Neuronal stem cell (in vitro differentiated cells): ENCODE data around the gene THOC7. TPM values are rescaled to one million over a fixed set of nuclear protein-coding genes. Genes with fewer than 3 reads are reported as not detected.

Experiments
- DNase-seq: peaks from one replicate; pipeline ENCODE4 v3.0.0-alpha.2; 2013; ENCODE audit warnings: low spot score
- H2AFZ ChIP-seq: one replicate; pipeline ENCODE4 v1.6.1; 2013; ENCODE audit warnings: mild to moderate bottlenecking, low read length, inconsistent platforms
- H2AK5ac ChIP-seq: 2 replicates; pipeline ENCODE4 v1.6.1; 2013; ENCODE audit warnings: low read depth, mild to moderate bottlenecking, inconsistent platforms, low read length, moderate library complexity, mixed read lengths
- H2BK120ac ChIP-seq: 2 replicates; pipeline ENCODE4 v1.6.1; 2013; ENCODE audit warnings: low read depth, mild to moderate bottlenecking, inconsistent platforms, low read length, moderate library complexity, mixed read lengths
- H2BK12ac ChIP-seq: one replicate; pipeline ENCODE4 v1.6.1; 2013; ENCODE audit warnings: low read length, inconsistent platforms
- H2BK15ac ChIP-seq: 2 replicates; pipeline ENCODE4 v1.6.1; 2013; ENCODE audit warnings: mild to moderate bottlenecking, low read length, inconsistent platforms, mixed read lengths
- H2BK5ac ChIP-seq: one replicate; pipeline ENCODE4 v1.6.1; 2013; ENCODE audit warnings: inconsistent platforms, mild to moderate bottlenecking, low read length, moderate library complexity
- H3K14ac ChIP-seq: one replicate; pipeline ENCODE4 v1.6.1; 2013; ENCODE audit warnings: low read length, inconsistent platforms
- H3K18ac ChIP-seq: 2 replicates; pipeline ENCODE4 v1.6.1; 2013; ENCODE audit warnings: low read length, inconsistent platforms
- H3K23ac ChIP-seq: 2 replicates; pipeline ENCODE4 v1.6.1; 2013; ENCODE audit warnings: low read depth, mild to moderate bottlenecking, mixed read lengths, low read length, inconsistent platforms; ENCODE audit not compliant: poor library complexity
- H3K27ac ChIP-seq: replicated peaks from 3 replicates; pipeline ENCODE4 v1.5.1; 2013; ENCODE audit warnings: low read length, inconsistent platforms
- H3K27me3 ChIP-seq, 3 experiments: 2 replicates each; pipeline ENCODE4 v1.6.1; 2013; ENCODE audit warnings: low read length in 3 of 3, mild to moderate bottlenecking in 2 of 3, inconsistent platforms in 1 of 3, low read depth in 1 of 3, mixed read lengths in 1 of 3, moderate library complexity in 1 of 3; ENCODE audit not compliant: control insufficient read depth in 3 of 3, insufficient read depth in 3 of 3
- H3K36me3 ChIP-seq, 2 donors: replicated peaks in 1 of 2; 2 replicates each; pipeline ENCODE4 v1.6.1; 2013; ENCODE audit warnings: low read length in 2 of 2; ENCODE audit not compliant: control insufficient read depth in 2 of 2, insufficient read depth in 2 of 2
- H3K4ac ChIP-seq: 2 replicates; pipeline ENCODE4 v1.6.1; 2013; ENCODE audit warnings: inconsistent platforms, mild to moderate bottlenecking, low read length, moderate library complexity
- H3K4me1 ChIP-seq, 2 donors: 1 replicate in 1 of 2; 2 replicates in 1 of 2; pipeline ENCODE4 v1.6.1; 2013; ENCODE audit warnings: low read length in 2 of 2, low read depth in 1 of 2; ENCODE audit not compliant: control insufficient read depth in 2 of 2, insufficient read depth in 1 of 2
- H3K4me2 ChIP-seq: one replicate; pipeline ENCODE4 v1.6.1; 2013; ENCODE audit warnings: mild to moderate bottlenecking, low read length, inconsistent platforms; ENCODE audit not compliant: insufficient read depth, poor library complexity, severe bottlenecking
- H3K4me3 ChIP-seq, 2 donors: 2 replicates each; pipeline ENCODE4 v1.5.1; 2013; ENCODE audit warnings: low read length in 2 of 2, mild to moderate bottlenecking in 2 of 2, inconsistent platforms in 1 of 2, moderate library complexity in 1 of 2
- H3K79me1 ChIP-seq: one replicate; pipeline ENCODE4 v1.6.1; 2013; ENCODE audit warnings: low read depth, mild to moderate bottlenecking, inconsistent platforms, low read length, moderate library complexity
- H3K9ac ChIP-seq: one replicate; pipeline ENCODE4 v1.6.1; 2013; ENCODE audit warnings: mild to moderate bottlenecking, low read depth, low read length, inconsistent platforms; ENCODE audit not compliant: poor library complexity
- H3K9me3 ChIP-seq, 2 donors: replicated peaks in 1 of 2; 2 replicates each; pipeline versions ENCODE3 to v1.6.1; 2013; ENCODE audit warnings: low read length in 2 of 2, mild to moderate bottlenecking in 2 of 2, inconsistent platforms in 1 of 2, low read depth in 1 of 2, mixed read lengths in 1 of 2, moderate library complexity in 1 of 2; ENCODE audit not compliant: control insufficient read depth in 2 of 2, insufficient read depth in 1 of 2
- H4K8ac ChIP-seq: one replicate; pipeline ENCODE4 v1.6.1; 2013; ENCODE audit warnings: low read depth, mild to moderate bottlenecking, inconsistent platforms, low read length, moderate library complexity
- H4K91ac ChIP-seq: one replicate; pipeline ENCODE4 v1.6.1; 2013; ENCODE audit warnings: low read length, low read depth, mild to moderate bottlenecking, inconsistent platforms; ENCODE audit not compliant: poor library complexity
- WGBS, 2 donors: extraction: QIAGEN DNeasy Blood & Tissue Kit; methylation state at CpG; one replicate each; pipeline ENCODE4 v1.1.7; 2013; ENCODE audit warnings: missing lambda C conversion rate in 2 of 2, mixed read lengths in 1 of 2; ENCODE audit not compliant: insufficient read length in 2 of 2, insufficient replicate concordance in 1 of 2; ENCODE audit errors: extremely low coverage in 2 of 2; 5-methylcytosine and 5-hydroxymethylcytosine counted together
- small RNA-seq: library from polyadenylated mRNA; stranded (forward); fragments of <200 nt; extraction: miRNeasy Mini kit (QIAGEN cat#:217004); gene quantifications from one replicate; pipeline ENCODE3, GENCODE V24; 2013; ENCODE audit not compliant: insufficient read depth

THOC7 gene

GRCh38 chr3:63795438-63795837 lies 68.2 kb downstream of the THOC7 start:
- Histone ChIP-seq H3K9ac (no peak overlapping the region), H3K4me3 (no peak overlapping the region), H2AK5ac (no peak overlapping the region), H3K4ac (no peak overlapping the region), H3K18ac (no peak overlapping the region), H3K79me1 (no peaks in the 10 kb centered on the region), H2BK120ac (no peak overlapping the region), H3K9me3 (no peaks in the 10 kb centered on the region), H3K4me2 (no peak overlapping the region), H3K36me3 (no peaks in the 10 kb centered on the region), H4K91ac (no peak overlapping the region), H2BK12ac (no peak overlapping the region), H2BK5ac (no peak overlapping the region), H2AFZ (no peak overlapping the region), H3K14ac (no peak overlapping the region), H3K23ac (no peak overlapping the region), H3K27ac (no peak overlapping the region), H2BK15ac (no peak overlapping the region), H4K8ac (no peak overlapping the region), H3K4me1 (no peaks in the 10 kb centered on the region), H3K27me3 (no peaks in the 10 kb centered on the region)
- no CpG with 5 or more reads among the region's 6 CpGs for WGBS, 2 donors
- no peak for DNase-seq

DNA sequence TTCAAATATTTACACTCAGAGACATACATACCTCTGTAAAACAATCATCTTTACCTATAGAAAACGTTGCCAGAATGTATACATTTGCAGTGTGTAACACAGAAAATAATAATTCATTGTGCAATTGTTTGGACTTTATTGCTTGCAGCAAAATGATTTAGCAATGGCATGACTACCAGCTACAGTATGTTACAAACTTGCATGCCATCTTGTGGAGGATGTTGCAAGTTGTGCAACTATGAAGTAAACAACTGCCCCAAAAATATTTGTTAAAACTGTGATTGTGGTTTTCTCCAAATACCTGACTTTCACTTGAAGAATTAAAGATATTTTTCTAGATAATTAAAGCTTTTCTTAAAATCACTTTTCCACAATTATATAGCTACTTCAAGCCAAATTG lies 71.6 kb downstream of the THOC7 start:
- Histone ChIP-seq H3K23ac (no peak overlapping the region), H4K91ac (no peak overlapping the region), H2BK12ac (no peak overlapping the region), H3K9ac (no peak overlapping the region), H3K4ac (no peak overlapping the region), H3K18ac (no peak overlapping the region), H3K14ac (no peak overlapping the region), H2AFZ (no peak overlapping the region), H3K4me2 (no peak overlapping the region), H2BK5ac (no peak overlapping the region), H3K36me3 (no peaks in the 10 kb centered on the region), H2BK120ac (no peak overlapping the region), H3K9me3 (no peaks in the 10 kb centered on the region), H3K4me1 (no peaks in the 10 kb centered on the region), H2AK5ac (no peak overlapping the region), H3K27ac (no peak overlapping the region), H3K79me1 (no peaks in the 10 kb centered on the region), H2BK15ac (no peak overlapping the region), H3K4me3 (no peak overlapping the region), H3K27me3 (peaks cover 0 to 4% (median 0%) of the 10 kb centered on the region in 3 experiments), H4K8ac (no peak overlapping the region)
- no CpG with 5 or more reads among the region's 1 CpG for WGBS, 2 donors
- no peak for DNase-seq

Small RNA genes lying within 50 kb of the gene (small RNA-seq; reads per million reads assigned to genes)
- not detected for gene SCAANT1
